ENCODE data around the gene ZNF362.
"Not testable (repeated sequence)": the region's sequence is repeated elsewhere in the genome, so short reads cannot be mapped to it uniquely, and the experiment has no call there.

The ZNF362 gene

DNA sequence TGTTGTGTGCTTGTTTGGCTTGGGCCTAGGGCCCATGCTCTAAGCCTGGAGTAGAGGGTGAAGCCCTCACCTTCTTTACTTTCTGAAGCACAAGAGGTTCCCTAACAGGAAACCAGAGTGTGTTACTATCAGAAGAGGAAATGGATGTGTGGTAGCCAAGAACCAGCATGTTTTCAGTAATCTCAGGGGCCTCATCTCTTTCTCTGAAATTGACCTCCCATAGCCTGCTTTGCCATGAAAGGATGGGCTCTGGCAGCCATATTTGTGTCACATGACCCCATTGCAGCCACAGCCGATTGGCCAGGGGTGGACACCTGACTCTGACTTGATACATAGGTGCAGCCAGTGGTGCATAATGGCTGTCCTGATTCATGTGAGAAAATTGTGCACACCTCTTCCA, 46.0 kb downstream of the ZNF362 start:
- H3K4me1 ChIP-seq = no peaks in the 10 kb centered on the region
- no peaks in the 10 kb centered on the region for H3K27me3 ChIP-seq (ENCODE audit: low read depth)
- no peak for DNase-seq (ENCODE audit: low spot score in 2 of 2)
- peaks cover 6% of the 10 kb centered on the region for H3K36me3 ChIP-seq (replicated peaks)
- H3K4me3 ChIP-seq = no peak overlapping the region
- in situ Hi-C loops (cut with MboI; ENCODE audit: low sequenced_read_pairs) = no loop called here
- H3K9me3 ChIP-seq = no peaks in the 10 kb centered on the region

- no peak overlapping the region for H3K4me3 ChIP-seq
- H3K36me3 ChIP-seq (replicated peaks) = no peaks in the 10 kb centered on the region
- H3K9me3 ChIP-seq = no peaks in the 10 kb centered on the region
- in situ Hi-C loops (cut with MboI; ENCODE audit: low sequenced_read_pairs) = no loop called here
- DNase-seq (ENCODE audit: low spot score in 2 of 2) = no peak
- H3K4me1 ChIP-seq = no peaks in the 10 kb centered on the region
- H3K27me3 ChIP-seq (ENCODE audit: low read depth) = no peaks in the 10 kb centered on the region
Measured at GRCh38 chr1:33305016-33305415, 48.7 kb downstream of the ZNF362 start.

DNA sequence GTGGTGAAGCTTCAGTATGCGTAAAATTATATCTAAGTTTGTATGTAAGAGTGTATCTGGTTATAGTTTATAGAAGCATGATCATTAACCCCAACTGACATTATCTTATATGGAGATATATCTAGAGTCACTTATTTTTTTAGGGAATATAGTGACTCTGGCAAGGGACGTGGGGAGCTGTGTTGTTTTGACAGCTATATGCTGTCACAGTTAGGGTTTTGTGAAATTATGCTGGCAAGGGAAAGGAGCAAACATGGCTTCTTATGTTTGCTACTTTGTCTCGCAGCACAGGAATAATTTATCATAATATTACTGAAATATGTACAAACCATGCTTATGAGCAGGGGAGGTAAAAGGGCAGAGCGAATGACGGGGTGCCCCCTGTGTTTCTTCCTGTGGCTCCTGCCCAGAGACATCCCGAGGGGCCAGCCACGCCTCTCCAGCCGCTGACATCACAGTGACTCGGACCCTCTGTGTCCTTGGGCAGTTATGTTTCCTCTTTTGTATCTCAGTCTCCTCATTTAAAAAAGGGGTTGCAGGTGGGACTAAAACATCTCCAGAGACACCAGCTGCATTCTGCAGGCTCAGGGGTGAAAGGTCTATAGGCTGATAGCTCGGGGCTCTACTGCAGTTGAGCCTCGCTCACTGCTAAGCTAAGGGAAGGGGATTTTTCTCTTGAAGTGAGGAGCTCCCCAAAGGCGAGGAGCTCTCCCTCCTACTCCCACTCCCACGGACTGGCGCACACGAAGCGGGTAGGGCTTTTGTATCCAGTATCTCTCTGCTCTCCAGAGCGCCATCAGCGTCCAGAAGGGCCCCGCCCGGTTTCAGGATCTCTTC, 49.7 kb downstream of the ZNF362 start:
- no peak for DNase-seq (ENCODE audit: low spot score in 2 of 2)
- in situ Hi-C loops (cut with MboI; ENCODE audit: low sequenced_read_pairs) = no loop called here
- no peak overlapping the region for H3K4me3 ChIP-seq

DNA sequence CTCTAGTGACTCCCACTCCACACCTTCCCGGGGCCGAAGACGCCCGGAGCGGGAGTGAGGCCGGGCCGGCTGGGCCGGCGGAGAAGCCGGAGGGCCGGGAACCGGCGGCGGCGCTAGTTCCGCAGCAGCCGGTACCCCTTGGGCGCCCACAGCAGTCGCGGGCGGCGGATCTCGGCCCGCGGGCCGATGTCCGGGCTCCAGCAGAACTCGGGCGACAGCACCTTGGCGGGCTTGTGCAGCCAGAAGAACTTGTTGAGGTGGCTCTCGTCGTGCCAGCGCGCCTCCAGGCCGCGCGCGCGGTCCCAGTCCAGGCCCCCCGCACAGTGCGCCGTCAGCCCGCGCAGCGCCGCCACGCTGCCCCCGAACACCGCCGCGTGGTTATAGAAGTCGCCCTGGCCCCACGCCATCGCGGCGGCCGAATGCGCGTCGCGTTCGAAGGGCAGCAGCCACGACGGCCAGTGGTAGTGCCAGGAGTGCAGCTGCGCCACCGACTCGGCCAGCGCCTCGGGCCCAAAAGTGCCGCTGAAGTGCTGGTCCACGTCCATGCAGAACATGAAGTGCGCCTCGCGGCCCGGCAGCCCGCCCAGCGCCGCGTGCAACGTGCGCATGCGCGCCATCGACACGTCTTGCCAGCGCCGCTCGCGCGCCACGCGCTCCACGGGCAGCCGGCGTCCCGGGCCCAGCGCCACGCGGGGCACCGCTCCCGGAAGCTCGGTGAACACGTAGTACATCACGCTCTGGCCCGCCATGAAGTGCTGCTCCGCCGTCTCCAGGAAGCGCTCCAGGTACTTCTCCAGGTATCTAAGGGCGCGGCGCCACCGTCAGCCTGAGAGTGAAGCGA, 50.6 kb downstream of the ZNF362 start:
- Histone ChIP-seq H3K9me3 (no peaks in the 10 kb centered on the region), H3K4me3 (no peak overlapping the region), H3K36me3 (replicated peaks) (no peaks in the 10 kb centered on the region), H3K4me1 (no peaks in the 10 kb centered on the region), H3K27me3 (ENCODE audit: low read depth) (no peaks in the 10 kb centered on the region)
- DNase-seq (ENCODE audit: low spot score in 2 of 2) = no peak
- in situ Hi-C loops (cut with MboI; ENCODE audit: low sequenced_read_pairs) = no loop called here

More for the DNA sequence above, 49.7 kb downstream of the ZNF362 start:
- Histone ChIP-seq H3K36me3 (replicated peaks) (no peaks in the 10 kb centered on the region), H3K9me3 (no peaks in the 10 kb centered on the region), H3K4me1 (no peaks in the 10 kb centered on the region), H3K27me3 (ENCODE audit: low read depth) (no peaks in the 10 kb centered on the region)

GRCh38 chr1:33307494-33307864, 51.2 kb downstream of the ZNF362 start:
- no peak for DNase-seq (ENCODE audit: low spot score in 2 of 2)
- H3K27me3 ChIP-seq (ENCODE audit: low read depth) = no peaks in the 10 kb centered on the region
- in situ Hi-C loops (cut with MboI; ENCODE audit: low sequenced_read_pairs) = no loop called here
- no peak overlapping the region for H3K4me3 ChIP-seq
- no peaks in the 10 kb centered on the region for H3K9me3 ChIP-seq
- no peaks in the 10 kb centered on the region for H3K36me3 ChIP-seq (replicated peaks)
- H3K4me1 ChIP-seq = no peaks in the 10 kb centered on the region

GRCh38 chr1:33309351-33309750, 53.1 kb downstream of the ZNF362 start:
- H3K4me3 ChIP-seq; in situ Hi-C loops (cut with MboI; ENCODE audit: low sequenced_read_pairs); H3K36me3 ChIP-seq (replicated peaks); H3K4me1 ChIP-seq; H3K27me3 ChIP-seq (ENCODE audit: low read depth); H3K9me3 ChIP-seq; DNase-seq (ENCODE audit: low spot score in 2 of 2): not testable (repeated sequence)

- Histone ChIP-seq H3K27me3 (ENCODE audit: low read depth) (no peaks in the 10 kb centered on the region), H3K4me1 (no peaks in the 10 kb centered on the region), H3K9me3 (no peaks in the 10 kb centered on the region), H3K36me3 (replicated peaks) (no peaks in the 10 kb centered on the region), H3K4me3 (no peak overlapping the region)
- DNase-seq (ENCODE audit: low spot score in 2 of 2) = no peak
- in situ Hi-C loops (cut with MboI; ENCODE audit: low sequenced_read_pairs) = no loop called here
Measured at GRCh38 chr1:33310702-33311101, 54.4 kb downstream of the ZNF362 start.

DNA sequence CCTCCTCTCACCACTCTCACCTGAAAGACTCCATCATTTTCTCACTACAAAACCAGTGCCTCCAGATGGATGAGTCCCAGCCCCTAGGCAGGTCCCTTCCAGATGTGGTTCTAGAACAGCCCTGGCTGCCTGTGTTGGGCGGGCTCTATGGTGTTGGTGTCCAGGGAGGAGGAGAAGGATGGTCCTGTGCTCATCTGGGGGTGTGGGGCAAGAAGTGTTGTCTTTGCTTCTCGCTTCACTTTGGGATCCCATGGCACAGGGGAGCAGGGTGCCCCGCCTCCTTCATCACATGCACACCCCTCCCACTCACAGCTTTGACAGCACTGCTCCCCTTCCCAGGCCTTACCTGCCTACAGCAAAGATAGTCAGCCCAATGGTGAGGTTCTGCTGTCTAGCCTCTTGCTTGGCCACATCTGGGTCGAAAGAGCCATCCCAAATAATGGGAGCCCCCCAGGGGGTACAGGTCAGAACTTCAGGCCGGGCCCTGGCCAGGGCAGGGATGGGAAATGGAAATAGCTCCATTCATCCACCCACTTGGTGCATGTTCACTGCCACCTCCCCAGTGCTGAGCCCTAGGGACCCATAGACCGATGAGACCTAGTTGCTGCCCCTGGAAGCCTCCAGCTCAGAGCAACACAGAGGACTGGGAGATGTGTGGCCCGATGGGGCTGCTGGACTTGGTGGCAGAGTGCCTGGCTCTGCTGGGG, 55.6 kb downstream of the ZNF362 start:
- Histone ChIP-seq H3K36me3 (replicated peaks) (no peaks in the 10 kb centered on the region), H3K27me3 (ENCODE audit: low read depth) (no peaks in the 10 kb centered on the region), H3K4me1 (no peaks in the 10 kb centered on the region), H3K9me3 (no peaks in the 10 kb centered on the region), H3K4me3 (no peak overlapping the region)
- in situ Hi-C loops (cut with MboI; ENCODE audit: low sequenced_read_pairs) = no loop called here
- no peak for DNase-seq (ENCODE audit: low spot score in 2 of 2)

- in situ Hi-C loops (cut with MboI; ENCODE audit: low sequenced_read_pairs) = no loop called here
- DNase-seq (ENCODE audit: low spot score in 2 of 2) = no peak
- H3K4me1 ChIP-seq = no peaks in the 10 kb centered on the region
- H3K27me3 ChIP-seq (ENCODE audit: low read depth) = peaks cover 1% of the 10 kb centered on the region
- H3K9me3 ChIP-seq = no peaks in the 10 kb centered on the region
- no peaks in the 10 kb centered on the region for H3K36me3 ChIP-seq (replicated peaks)
- no peak overlapping the region for H3K4me3 ChIP-seq
Measured at GRCh38 chr1:33312413-33312749, 56.1 kb downstream of the ZNF362 start.

DNA sequence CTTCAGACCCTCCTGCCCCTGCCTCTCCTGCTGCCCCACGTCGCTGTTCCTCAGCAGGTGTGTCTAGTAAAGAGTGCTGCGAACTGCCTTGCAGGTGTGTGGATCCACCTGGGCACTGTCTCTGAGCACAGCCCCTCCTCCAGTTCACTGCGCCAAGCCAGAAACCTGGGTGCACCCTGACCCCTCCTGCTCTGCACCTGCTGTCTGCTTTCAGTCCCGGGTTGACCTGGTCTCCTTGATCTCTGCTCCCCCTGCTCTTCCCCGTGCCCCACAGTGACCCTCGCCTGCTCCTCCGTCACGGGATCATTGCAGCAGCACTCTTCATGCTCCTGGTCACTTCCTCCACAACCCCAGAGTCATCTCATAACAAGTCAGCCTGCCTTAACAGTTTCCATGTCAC, 58.1 kb downstream of the ZNF362 start:
- Histone ChIP-seq H3K4me3 (no peak overlapping the region), H3K27me3 (ENCODE audit: low read depth) (peaks cover 14% of the 10 kb centered on the region), H3K4me1 (no peaks in the 10 kb centered on the region), H3K36me3 (replicated peaks) (no peaks in the 10 kb centered on the region), H3K9me3 (no peaks in the 10 kb centered on the region)
- DNase-seq (ENCODE audit: low spot score in 2 of 2) = no peak
- in situ Hi-C loops (cut with MboI; ENCODE audit: low sequenced_read_pairs) = no loop called here

DNA sequence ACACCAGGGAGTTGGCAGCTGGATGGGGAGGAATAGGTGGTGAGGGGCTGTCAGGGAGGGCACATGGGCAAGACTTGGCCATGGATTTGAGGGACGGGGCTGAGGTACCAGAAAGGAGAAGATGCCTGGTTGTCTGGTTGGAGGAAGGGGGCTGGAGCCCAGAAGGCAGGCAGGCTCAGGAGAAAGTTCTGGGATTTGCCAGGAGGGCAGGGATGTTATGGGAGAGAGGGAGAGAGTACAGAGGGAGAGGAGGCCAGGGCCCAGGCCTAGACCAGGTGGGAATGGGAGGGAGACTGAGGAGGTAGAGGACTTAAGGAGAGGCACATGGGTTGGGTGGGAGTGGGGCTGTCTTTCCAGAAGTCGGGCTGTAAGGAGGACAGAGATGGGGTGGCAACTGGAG, 60.3 kb downstream of the ZNF362 start:
- no peak for DNase-seq (ENCODE audit: low spot score in 2 of 2)
- Histone ChIP-seq H3K9me3 (no peaks in the 10 kb centered on the region), H3K36me3 (replicated peaks) (no peaks in the 10 kb centered on the region), H3K4me3 (no peak overlapping the region), H3K4me1 (no peaks in the 10 kb centered on the region), H3K27me3 (ENCODE audit: low read depth) (peaks cover 14% of the 10 kb centered on the region)
- in situ Hi-C loops (cut with MboI; ENCODE audit: low sequenced_read_pairs) = no loop called here

DNA sequence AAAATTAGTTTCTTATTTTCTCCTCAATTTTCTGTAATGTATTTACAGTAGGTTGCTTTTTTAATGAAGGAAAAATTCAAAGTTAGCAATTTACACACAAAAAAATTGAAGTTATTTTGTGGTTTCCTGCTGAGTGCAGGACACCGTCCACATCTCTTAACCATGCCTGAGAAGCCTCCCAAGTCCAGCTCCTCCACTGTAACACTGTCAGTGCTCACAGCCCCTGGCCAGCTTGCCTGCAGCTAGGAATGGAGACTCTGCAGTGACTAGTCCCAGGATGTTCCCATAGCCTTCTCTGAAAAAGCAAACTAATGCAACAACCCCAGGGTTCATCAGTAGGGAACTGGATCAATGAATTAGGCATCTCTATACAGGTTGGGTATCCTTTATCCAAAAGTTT, 61.1 kb downstream of the ZNF362 start:
- H3K9me3 ChIP-seq = no peaks in the 10 kb centered on the region
- in situ Hi-C loops (cut with MboI; ENCODE audit: low sequenced_read_pairs) = no loop called here
- no peaks in the 10 kb centered on the region for H3K36me3 ChIP-seq (replicated peaks)
- H3K27me3 ChIP-seq (ENCODE audit: low read depth) = peaks cover 14% of the 10 kb centered on the region
- no peaks in the 10 kb centered on the region for H3K4me1 ChIP-seq
- DNase-seq (ENCODE audit: low spot score in 2 of 2) = no peak
- H3K4me3 ChIP-seq = no peak overlapping the region

DNA sequence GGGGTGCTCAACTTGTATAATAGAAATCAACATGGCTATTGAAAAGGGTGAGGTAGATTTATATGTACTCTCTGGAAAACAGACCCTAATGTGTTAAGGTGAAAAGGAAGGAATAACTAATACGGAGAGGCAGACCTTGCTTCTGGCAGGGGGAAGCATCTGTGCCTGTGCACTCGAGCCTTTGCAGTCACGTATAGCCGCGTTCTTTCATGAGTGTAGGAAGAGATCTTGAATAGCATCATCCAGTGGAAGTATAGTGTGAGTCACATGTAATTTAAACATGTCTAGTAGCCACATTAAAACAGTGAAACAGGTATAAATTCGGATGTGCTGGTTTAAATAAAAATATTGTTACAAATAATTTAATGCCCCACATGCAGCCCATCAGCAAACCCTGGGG, 61.7 kb downstream of the ZNF362 start:
- no peaks in the 10 kb centered on the region for H3K9me3 ChIP-seq
- peaks cover 14% of the 10 kb centered on the region for H3K27me3 ChIP-seq (ENCODE audit: low read depth)
- H3K4me1 ChIP-seq = no peaks in the 10 kb centered on the region
- no peaks in the 10 kb centered on the region for H3K36me3 ChIP-seq (replicated peaks)
- no peak for DNase-seq (ENCODE audit: low spot score in 2 of 2)
- in situ Hi-C loops (cut with MboI; ENCODE audit: low sequenced_read_pairs) = no loop called here
- no peak overlapping the region for H3K4me3 ChIP-seq

All from HAP-1 (cell line).